Epithelial cell of esophagus (primary cell): ENCODE results near the gene ATG5.
A peak's percentile ranks its signal among the peaks of the same experiment; 100 is the strongest.
"Not testable (repeated sequence)": the region's sequence is repeated elsewhere in the genome, so short reads cannot be mapped to it uniquely, and the experiment has no call there.

Experiments
- DNase-seq: peaks from one replicate; pipeline ENCODE4 v3.0.0; 2010; ENCODE audit warnings: low read depth
- H3K4me3 ChIP-seq: 2 replicates; pipeline ENCODE4 v1.5.1; 2011; ENCODE audit warnings: mild to moderate bottlenecking, low read length, control low read depth
- TF ChIP-seq, protein P1 (sequence below): IDR thresholded peaks from 2 replicates; pipeline ENCODE4 v1.5.1; 2011; ENCODE audit warnings: low read depth, mild to moderate bottlenecking, low read length, control low read depth, inconsistent platforms; ENCODE audit not compliant: insufficient read depth; ENCODE audit errors: missing control alignments

ATG5 gene

GRCh38 chr6:106241498-106241897, 84.1 kb downstream of the ATG5 start:
- no peak overlapping the region for H3K4me3 ChIP-seq
- DNase-seq, result no peak
- TF ChIP-seq, protein P1, sequence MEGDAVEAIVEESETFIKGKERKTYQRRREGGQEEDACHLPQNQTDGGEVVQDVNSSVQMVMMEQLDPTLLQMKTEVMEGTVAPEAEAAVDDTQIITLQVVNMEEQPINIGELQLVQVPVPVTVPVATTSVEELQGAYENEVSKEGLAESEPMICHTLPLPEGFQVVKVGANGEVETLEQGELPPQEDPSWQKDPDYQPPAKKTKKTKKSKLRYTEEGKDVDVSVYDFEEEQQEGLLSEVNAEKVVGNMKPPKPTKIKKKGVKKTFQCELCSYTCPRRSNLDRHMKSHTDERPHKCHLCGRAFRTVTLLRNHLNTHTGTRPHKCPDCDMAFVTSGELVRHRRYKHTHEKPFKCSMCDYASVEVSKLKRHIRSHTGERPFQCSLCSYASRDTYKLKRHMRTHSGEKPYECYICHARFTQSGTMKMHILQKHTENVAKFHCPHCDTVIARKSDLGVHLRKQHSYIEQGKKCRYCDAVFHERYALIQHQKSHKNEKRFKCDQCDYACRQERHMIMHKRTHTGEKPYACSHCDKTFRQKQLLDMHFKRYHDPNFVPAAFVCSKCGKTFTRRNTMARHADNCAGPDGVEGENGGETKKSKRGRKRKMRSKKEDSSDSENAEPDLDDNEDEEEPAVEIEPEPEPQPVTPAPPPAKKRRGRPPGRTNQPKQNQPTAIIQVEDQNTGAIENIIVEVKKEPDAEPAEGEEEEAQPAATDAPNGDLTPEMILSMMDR, result no peak

DNA sequence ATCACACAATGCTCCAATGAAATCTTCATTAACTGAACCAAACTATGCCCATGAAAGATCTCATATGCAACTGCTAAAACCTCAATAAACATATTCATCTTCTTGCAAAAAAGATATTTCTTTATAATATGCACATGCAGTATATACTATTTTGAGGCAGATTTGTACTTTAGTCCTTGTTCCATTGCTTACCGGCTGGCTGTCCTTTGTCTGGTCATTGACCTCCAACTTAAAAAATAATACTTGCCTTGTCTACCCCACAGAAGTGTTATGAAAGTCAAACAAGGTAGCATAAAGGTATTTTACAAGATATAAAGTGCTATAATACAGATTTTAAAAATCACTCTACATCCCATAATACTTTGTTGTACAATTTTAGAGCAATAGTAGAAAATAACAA, 88.3 kb downstream of the ATG5 start:
- DNase-seq, result no peak
- no peak overlapping the region for H3K4me3 ChIP-seq
- TF ChIP-seq, protein P1, result no peak

DNA sequence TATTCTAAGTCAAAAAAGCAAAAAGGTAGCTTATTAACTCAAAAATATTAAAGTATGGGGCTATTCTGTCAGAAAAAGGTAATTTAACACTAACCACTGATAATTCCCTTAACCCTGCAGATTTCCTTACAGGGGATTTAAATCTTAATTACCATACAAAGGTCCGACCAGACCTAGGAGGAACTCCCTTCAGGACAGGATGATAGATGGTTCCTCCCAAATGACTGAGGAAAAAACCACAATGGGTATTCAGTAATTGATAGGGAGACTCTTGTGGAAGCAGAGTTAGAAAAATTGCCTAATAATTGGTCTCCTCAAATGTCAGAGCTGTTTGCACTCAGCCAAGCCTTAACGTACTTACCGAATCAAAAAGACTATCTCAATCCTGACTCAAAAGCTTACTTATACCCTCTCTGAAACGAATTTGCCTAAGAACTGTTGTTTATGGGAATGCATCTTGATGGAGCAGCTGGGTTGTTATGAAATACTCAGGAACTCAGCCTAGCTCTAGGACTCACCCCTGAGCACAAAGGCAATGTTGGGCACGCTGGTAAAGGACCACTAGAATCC, 95.6 kb downstream of the ATG5 start:
- not testable (repeated sequence) for H3K4me3 ChIP-seq, DNase-seq

DNA sequence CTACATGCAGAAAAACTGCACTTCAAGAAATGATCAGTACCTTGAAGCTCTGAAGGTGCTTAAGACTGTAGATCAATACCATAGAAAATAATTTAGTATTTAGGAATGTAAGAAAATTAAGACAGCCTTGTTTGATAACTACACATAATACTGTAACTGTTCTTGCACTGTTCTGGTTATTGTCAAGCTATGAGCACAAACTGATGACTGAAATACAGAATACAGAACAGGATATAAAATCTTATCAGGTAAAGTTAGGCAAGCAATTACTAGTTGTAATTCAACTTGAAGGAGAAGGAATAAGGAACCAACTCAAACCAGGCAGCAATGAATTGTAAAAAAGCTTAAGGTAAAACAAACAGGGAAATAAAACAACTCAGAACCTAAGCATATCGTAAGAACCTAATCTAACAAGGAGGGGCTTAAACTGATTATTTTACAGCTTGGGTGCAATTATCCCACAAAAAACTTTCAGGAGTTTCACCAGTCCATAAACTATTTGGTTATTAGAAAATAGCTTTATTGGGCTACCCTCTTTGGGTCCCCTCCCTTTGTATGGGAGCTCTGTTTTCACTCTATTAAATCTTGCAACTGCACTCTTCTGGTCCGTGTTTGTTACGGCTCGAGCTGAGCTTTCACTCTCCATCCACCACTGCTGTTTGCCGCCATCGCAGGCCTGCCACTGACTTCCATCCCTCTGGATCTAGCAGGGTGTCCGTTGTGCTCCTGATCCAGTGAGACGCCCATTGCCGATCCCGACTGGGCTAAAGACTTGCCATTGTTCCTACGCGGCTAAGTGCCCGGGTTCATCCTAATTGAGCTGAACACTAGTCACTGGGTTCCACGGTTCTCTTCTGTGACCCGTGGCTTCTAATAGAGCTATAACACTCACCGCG, 97.7 kb downstream of the ATG5 start:
- no peak for DNase-seq
- TF ChIP-seq, protein P1, result no peak
- H3K4me3 ChIP-seq, result no peak overlapping the region

- TF ChIP-seq, protein P1, result no peak
- DNase-seq, result no peak
- no peak overlapping the region for H3K4me3 ChIP-seq
Measured at GRCh38 chr6:106226676-106227075, 98.9 kb downstream of the ATG5 start.

DNA sequence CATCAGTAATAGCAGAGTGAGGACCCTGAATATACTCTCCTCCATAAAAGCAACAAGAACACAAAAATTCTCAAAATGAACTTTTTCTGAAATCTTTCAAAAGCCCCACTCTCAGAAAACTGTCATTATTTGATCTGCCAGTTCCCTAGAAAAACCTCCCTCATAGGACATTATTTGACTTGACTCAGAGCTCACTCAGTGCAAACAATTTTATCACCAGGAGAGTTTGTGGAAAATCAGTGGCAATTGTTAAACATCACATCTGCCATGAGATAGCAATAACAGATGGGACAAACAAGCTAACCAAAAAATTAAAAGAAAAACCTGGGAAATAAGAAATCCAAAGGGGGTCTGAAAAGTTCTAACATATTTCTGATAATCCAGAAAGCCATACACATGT, 100.0 kb downstream of the ATG5 start:
- no peak for DNase-seq
- TF ChIP-seq, protein P1, result no peak
- H3K4me3 ChIP-seq, result no peak overlapping the region

DNA sequence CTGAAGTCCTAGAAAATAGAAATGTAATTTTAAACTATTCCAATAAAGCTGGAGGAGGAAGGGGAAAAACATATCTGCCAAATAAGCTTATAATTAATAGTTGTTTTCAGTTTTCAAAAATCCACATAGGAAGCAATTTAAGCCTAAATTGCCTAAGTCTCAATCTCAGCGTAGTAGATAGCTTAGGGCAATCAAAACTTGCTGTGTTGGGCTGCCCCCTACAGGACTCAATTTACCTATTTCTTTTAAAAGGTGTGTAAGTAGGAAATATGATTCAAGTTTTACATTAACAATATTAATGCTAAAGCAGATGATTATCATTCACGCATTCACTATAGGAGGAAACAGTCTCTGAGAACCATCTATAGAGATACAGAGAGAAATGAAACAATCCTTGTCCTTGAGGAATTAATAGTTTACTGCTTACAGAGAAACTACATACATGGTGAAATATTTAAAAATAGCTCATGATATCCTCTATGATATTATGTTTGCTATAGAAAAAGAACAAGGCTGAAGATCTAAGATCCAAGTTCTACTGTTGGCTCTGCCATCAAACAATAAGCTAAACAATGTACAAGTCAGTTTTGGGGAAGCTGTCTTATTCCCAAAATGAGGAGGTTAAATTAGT, 102.1 kb downstream of the ATG5 start:
- DNase-seq, result peak; percentile 85
- TF ChIP-seq, protein P1, result peak; percentile 64
- H3K4me3 ChIP-seq, result no peak overlapping the region
